Gastroesophageal sphincter (tissue), 3 donors: ENCODE measurements around the gene TMEM50B.

Source experiments
- CTCF ChIP-seq, 4 experiments: fragments of 200-600 bp in 2 of 4; fragments of 450-650 bp in 2 of 4; sonication (generic) in 1 of 4; IDR thresholded peaks; one replicate each; pipeline ENCODE4 v1.5.1; 2017 to 2019; ENCODE audit warnings: antibody characterized with exemption in 4 of 4, mild to moderate bottlenecking in 2 of 4, moderate library complexity in 2 of 4
- POLR2AphosphoS5 ChIP-seq: sonication (generic); formaldehyde crosslinking; IDR thresholded peaks from one replicate; pipeline ENCODE4 v1.6.1; 2017; ENCODE audit warnings: antibody characterized with exemption

GRCh38 chr21:33493756-33494155 lies 14.0 kb upstream of the TMEM50B start:
- no peak for TF ChIP-seq CTCF (IDR thresholded peaks at IDR 0.05)
- no peak for TF ChIP-seq POLR2AphosphoS5
